ENCODE data around the gene GFRA1.

Gene GFRA1

DNA sequence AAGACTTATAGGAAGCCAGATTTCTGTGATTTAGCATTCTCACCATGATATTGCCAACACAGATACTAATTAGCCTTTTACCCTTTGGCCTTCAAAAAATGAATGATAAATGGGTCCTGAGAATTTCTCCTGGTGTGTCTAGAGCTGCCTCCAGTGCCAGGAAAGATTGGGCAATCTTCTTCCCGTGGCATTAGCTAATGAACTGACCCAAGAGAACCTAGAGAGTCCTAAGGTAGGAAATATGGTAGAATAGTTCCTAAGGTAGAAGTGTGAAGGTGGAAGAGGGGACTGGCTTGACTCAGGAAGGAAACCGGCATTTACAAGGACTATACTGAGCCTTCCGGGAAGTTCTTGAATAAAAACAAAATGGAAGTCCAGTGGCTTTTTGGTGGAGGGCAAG lies 133.1 kb downstream of the GFRA1 start:
- Histone ChIP-seq H3K36me3 (ENCODE audit: low read length) (no peaks in the 10 kb centered on the region), H2AFZ (ENCODE audit: low read depth, low read length, severe bottlenecking) (no peak overlapping the region), H3K27me3 (ENCODE audit: low read length) (no peaks in the 10 kb centered on the region), H3K4me3 (ENCODE audit: insufficient read depth, low read length, poor library complexity, severe bottlenecking) (no peak overlapping the region), H3K4me2 (ENCODE audit: low read depth, low read length, poor library complexity, severe bottlenecking) (no peak overlapping the region), H3K9me2 (replicated peaks; ENCODE audit: insufficient read depth, low read length) (no peaks in the 10 kb centered on the region; the same call in 1 of the 2 replicates), H3F3A (ENCODE audit: insufficient read depth) (no peaks in the 10 kb centered on the region), H3K9me3 (ENCODE audit: insufficient read depth, low read length) (no peaks in the 10 kb centered on the region), H3K79me2 (ENCODE audit: insufficient read depth, low read length) (no peaks in the 10 kb centered on the region), H3K27ac (ENCODE audit: low read depth, low read length) (no peak overlapping the region), H3K9ac (ENCODE audit: low read length) (no peak overlapping the region), H4K20me1 (ENCODE audit: low read depth, low read length) (no peaks in the 10 kb centered on the region)
- no peak for TF ChIP-seq CTCF (IDR thresholded peaks at IDR 0.05; ENCODE audit: insufficient read depth, low read length, poor library complexity, severe bottlenecking)
- TF ChIP-seq EZH2phosphoT487 (conservative IDR thresholded peaks at IDR 0.05; ENCODE audit: low read length) = no peak

DNA sequence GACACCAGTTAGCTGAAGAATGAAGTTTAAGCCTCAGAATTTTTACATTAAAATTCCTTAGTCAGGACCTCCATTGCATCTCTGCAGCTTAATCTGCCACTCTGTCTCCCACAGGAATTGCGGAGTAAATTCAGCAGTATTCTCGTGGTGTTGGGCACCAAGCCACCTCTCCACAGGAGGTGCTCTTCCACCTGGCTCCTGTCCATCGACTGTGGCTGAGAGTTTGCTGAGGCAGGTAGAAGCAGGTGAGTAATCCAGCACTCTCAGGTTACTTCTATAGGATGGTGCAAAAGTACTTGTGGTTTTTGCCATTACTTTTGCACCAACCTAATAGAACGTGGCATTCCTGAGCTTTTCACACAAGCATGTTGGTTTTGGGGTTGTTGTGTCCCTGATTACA lies 134.1 kb downstream of the GFRA1 start:
- Histone ChIP-seq H4K20me1 (ENCODE audit: low read depth, low read length) (no peaks in the 10 kb centered on the region), H3K4me3 (ENCODE audit: insufficient read depth, low read length, poor library complexity, severe bottlenecking) (no peak overlapping the region), H3K4me2 (ENCODE audit: low read depth, low read length, poor library complexity, severe bottlenecking) (no peak overlapping the region), H3K9ac (ENCODE audit: low read length) (no peak overlapping the region), H3K9me3 (ENCODE audit: insufficient read depth, low read length) (no peaks in the 10 kb centered on the region), H3K9me2 (replicated peaks; ENCODE audit: insufficient read depth, low read length) (no peaks in the 10 kb centered on the region; the same call in 1 of the 2 replicates), H3F3A (ENCODE audit: insufficient read depth) (no peaks in the 10 kb centered on the region), H3K79me2 (ENCODE audit: insufficient read depth, low read length) (no peaks in the 10 kb centered on the region), H3K27ac (ENCODE audit: low read depth, low read length) (no peak overlapping the region), H2AFZ (ENCODE audit: low read depth, low read length, severe bottlenecking) (no peak overlapping the region), H3K36me3 (ENCODE audit: low read length) (no peaks in the 10 kb centered on the region), H3K27me3 (ENCODE audit: low read length) (no peaks in the 10 kb centered on the region)
- TF ChIP-seq CTCF (IDR thresholded peaks at IDR 0.05; ENCODE audit: insufficient read depth, low read length, poor library complexity, severe bottlenecking) = no peak
- TF ChIP-seq EZH2phosphoT487 (conservative IDR thresholded peaks at IDR 0.05; ENCODE audit: low read length) = no peak

GRCh38 chr10:116136261-116136660 lies 136.7 kb downstream of the GFRA1 start:
- Histone ChIP-seq H2AFZ (ENCODE audit: low read depth, low read length, severe bottlenecking) (no peak overlapping the region), H3K9me3 (ENCODE audit: insufficient read depth, low read length) (no peaks in the 10 kb centered on the region), H3K79me2 (ENCODE audit: insufficient read depth, low read length) (no peaks in the 10 kb centered on the region), H3K27me3 (ENCODE audit: low read length) (no peaks in the 10 kb centered on the region), H3K4me3 (ENCODE audit: insufficient read depth, low read length, poor library complexity, severe bottlenecking) (no peak overlapping the region), H4K20me1 (ENCODE audit: low read depth, low read length) (no peaks in the 10 kb centered on the region), H3F3A (ENCODE audit: insufficient read depth) (no peaks in the 10 kb centered on the region), H3K9me2 (replicated peaks; ENCODE audit: insufficient read depth, low read length) (no peaks in the 10 kb centered on the region; the same call in 1 of the 2 replicates), H3K4me2 (ENCODE audit: low read depth, low read length, poor library complexity, severe bottlenecking) (no peak overlapping the region), H3K27ac (ENCODE audit: low read depth, low read length) (no peak overlapping the region), H3K36me3 (ENCODE audit: low read length) (no peaks in the 10 kb centered on the region), H3K9ac (ENCODE audit: low read length) (no peak overlapping the region)
- TF ChIP-seq CTCF (IDR thresholded peaks at IDR 0.05; ENCODE audit: insufficient read depth, low read length, poor library complexity, severe bottlenecking) = no peak
- no peak for TF ChIP-seq EZH2phosphoT487 (conservative IDR thresholded peaks at IDR 0.05; ENCODE audit: low read length)
